HEK293 (cell line): ENCODE data around the gene RASGRP3.

Experiments
- CTCF ChIA-PET: fragments of 350-600 bp; formaldehyde crosslinking; extraction: SDS; loops from one replicate; lab custom pipeline; 2021; ENCODE audit warnings: antibody characterized with exemption; lab: Yijun Ruan, JAX
- POLR2A ChIA-PET: fragments of 300-600 bp; formaldehyde crosslinking; extraction: SDS; loops from one replicate; lab custom pipeline; 2020; ENCODE audit warnings: antibody characterized with exemption, inconsistent platforms; lab: Yijun Ruan, JAX
- H3K27ac ChIP-seq: fragments of 200-500 bp; sonication (Bioruptor generic); 2 replicates; pipeline ENCODE4 v1.5.1; 2014; ENCODE audit warnings: low read depth, low read length, control low read depth, inconsistent platforms; ENCODE audit errors: extremely low read depth
- H3K36me3 ChIP-seq, 2 experiments: fragments of 200-500 bp in 1 of 2; sonication (Bioruptor generic) in 1 of 2; 1 replicate in 1 of 2; 2 replicates in 1 of 2; pipeline ENCODE4 v1.5.1; 2014 to 2017; ENCODE audit warnings: inconsistent platforms in 2 of 2, low read length in 2 of 2; ENCODE audit not compliant: control insufficient read depth in 2 of 2, insufficient read depth in 1 of 2
- H3K4me1 ChIP-seq: fragments of 200-500 bp; sonication (Bioruptor generic); 2 replicates; pipeline ENCODE4 v1.5.1; 2014; ENCODE audit warnings: mild to moderate bottlenecking, low read length, inconsistent platforms; ENCODE audit not compliant: control insufficient read depth, insufficient read depth
- H3K4me3 ChIP-seq: 2 replicates; pipeline ENCODE4 v1.5.1; 2011; ENCODE audit warnings: low read depth, mild to moderate bottlenecking, control low read depth, low read length, moderate library complexity
- H3K9me3 ChIP-seq: fragments of 200-500 bp; sonication (Bioruptor generic); 2 replicates; pipeline ENCODE4 v1.5.1; 2014; ENCODE audit warnings: low read depth, low read length, inconsistent platforms; ENCODE audit not compliant: control insufficient read depth, insufficient read depth
- BCL11A ChIP-seq: fragments of 450-650 bp; formaldehyde crosslinking; IDR thresholded peaks from 2 replicates; pipeline ENCODE4 v1.5.1; 2016; ENCODE audit warnings: low read depth, missing biosample characterization, missing genetic modification characterization
- FEZF1 ChIP-seq: fragments of 450-650 bp; formaldehyde crosslinking; IDR thresholded peaks from 2 replicates; pipeline ENCODE4 v1.5.1; 2016; ENCODE audit warnings: missing biosample characterization, missing genetic modification characterization
- GLI4 ChIP-seq: fragments of 450-650 bp; formaldehyde crosslinking; IDR thresholded peaks from 2 replicates; pipeline ENCODE4 v1.5.1; 2016; ENCODE audit warnings: missing biosample characterization, missing genetic modification characterization
- SCRT1 ChIP-seq: fragments of 450-650 bp; formaldehyde crosslinking; IDR thresholded peaks from 2 replicates; pipeline ENCODE4 v1.5.1; 2016; ENCODE audit warnings: missing biosample characterization, missing genetic modification characterization, borderline replicate concordance
- SETDB1 ChIP-seq: IDR thresholded peaks from one replicate; pipeline ENCODE4 v1.6.1; 2017; ENCODE audit warnings: mild to moderate bottlenecking, low read length, moderate library complexity, mixed read lengths; ENCODE audit not compliant: insufficient read length
- ZFP69B ChIP-seq: fragments of 450-650 bp; formaldehyde crosslinking; IDR thresholded peaks from 2 replicates; pipeline ENCODE4 v1.5.1; 2016; ENCODE audit warnings: missing biosample characterization, missing genetic modification characterization
- ZNF19 ChIP-seq: fragments of 450-650 bp; formaldehyde crosslinking; IDR thresholded peaks from 2 replicates; pipeline ENCODE4; 2016; ENCODE audit warnings: missing biosample characterization, missing genetic modification characterization, low read depth
- ZNF324 ChIP-seq: fragments of 450-650 bp; formaldehyde crosslinking; IDR thresholded peaks from 2 replicates; pipeline ENCODE4 v1.5.1; 2016; ENCODE audit warnings: missing biosample characterization, missing genetic modification characterization
- ZNF394 ChIP-seq: fragments of 450-650 bp; formaldehyde crosslinking; IDR thresholded peaks from 2 replicates; pipeline ENCODE4 v1.5.1; 2016; ENCODE audit warnings: missing biosample characterization, missing genetic modification characterization, mild to moderate bottlenecking, moderate library complexity, borderline replicate concordance
- ZNF416 ChIP-seq: fragments of 450-650 bp; formaldehyde crosslinking; IDR thresholded peaks from 2 replicates; pipeline ENCODE4 v1.5.1; 2016; ENCODE audit warnings: missing biosample characterization, missing genetic modification characterization
- ZNF501 ChIP-seq: fragments of 450-650 bp; formaldehyde crosslinking; IDR thresholded peaks from 2 replicates; pipeline ENCODE4 v1.5.1; 2016; ENCODE audit warnings: missing biosample characterization, missing genetic modification characterization
- ZNF529 ChIP-seq: fragments of 450-650 bp; formaldehyde crosslinking; IDR thresholded peaks from 2 replicates; pipeline ENCODE4 v1.5.1; 2017; ENCODE audit warnings: missing genetic modification characterization, missing biosample characterization; ENCODE audit not compliant: insufficient replicate concordance
- ZNF561 ChIP-seq: fragments of 450-650 bp; IDR thresholded peaks from 2 replicates; pipeline ENCODE4 v1.5.1; 2018; ENCODE audit warnings: missing biosample characterization, missing genetic modification characterization, borderline replicate concordance
- ZNF654 ChIP-seq: fragments of 450-650 bp; formaldehyde crosslinking; IDR thresholded peaks from 2 replicates; pipeline ENCODE4 v1.5.1; 2016; ENCODE audit warnings: low read depth, missing biosample characterization, missing genetic modification characterization
- ZNF658 ChIP-seq: fragments of 450-650 bp; formaldehyde crosslinking; IDR thresholded peaks from 2 replicates; pipeline ENCODE4; 2016; ENCODE audit warnings: missing biosample characterization, missing genetic modification characterization
- ZNF791 ChIP-seq: fragments of 450-650 bp; formaldehyde crosslinking; IDR thresholded peaks from 2 replicates; pipeline ENCODE4 v1.5.1; 2016; ENCODE audit warnings: missing biosample characterization, missing genetic modification characterization
- ZNF792 ChIP-seq: fragments of 450-650 bp; formaldehyde crosslinking; IDR thresholded peaks from 2 replicates; pipeline ENCODE4 v1.5.1; 2016; ENCODE audit warnings: missing biosample characterization, missing genetic modification characterization
- ZNF843 ChIP-seq: fragments of 450-650 bp; formaldehyde crosslinking; IDR thresholded peaks from 2 replicates; pipeline ENCODE4 v1.5.1; 2016; ENCODE audit warnings: missing biosample characterization, missing genetic modification characterization
- TF ChIP-seq, protein P1 (sequence below): fragments of 450-650 bp; formaldehyde crosslinking; conservative IDR thresholded peaks from 2 replicates; pipeline ENCODE4 v1.5.1; 2016; ENCODE audit warnings: low read depth, missing biosample characterization, missing genetic modification characterization
- TF ChIP-seq, protein P2 (sequence below): fragments of 450-650 bp; IDR thresholded peaks from 2 replicates; pipeline ENCODE4 v1.5.1; 2018; ENCODE audit warnings: missing biosample characterization, missing genetic modification characterization
- TF ChIP-seq, protein P3 (sequence below): fragments of 450-650 bp; formaldehyde crosslinking; IDR thresholded peaks from 2 replicates; pipeline ENCODE4 v1.5.1; 2016; ENCODE audit warnings: missing biosample characterization, missing genetic modification characterization
- TF ChIP-seq, protein P4 (sequence below): fragments of 450-650 bp; formaldehyde crosslinking; IDR thresholded peaks from 2 replicates; pipeline ENCODE4 v1.5.1; 2016; ENCODE audit warnings: missing biosample characterization, missing genetic modification characterization, borderline replicate concordance
- TF ChIP-seq, protein P5 (sequence below): fragments of 450-650 bp; formaldehyde crosslinking; IDR thresholded peaks from 2 replicates; pipeline ENCODE4 v1.5.1; 2017; ENCODE audit warnings: missing biosample characterization, missing genetic modification characterization

Gene RASGRP3

GRCh38 chr2:33485051-33485450 is 8.6 kb downstream of the RASGRP3 start:
- H3K36me3 ChIP-seq: no peaks in the 10 kb centered on the region
- no peak overlapping the region for H3K4me3 ChIP-seq
- no peak overlapping the region for H3K27ac ChIP-seq
- no peaks in the 10 kb centered on the region for H3K4me1 ChIP-seq
- CTCF ChIA-PET: interaction anchor here (0.6 to 1.0 kb wide), 2 partner anchors 9 to 1917 kb away, joined by 5 to 6 read pairs; no protein-coding TSS in a partner anchor
- TF ChIP-seq, protein P1, sequence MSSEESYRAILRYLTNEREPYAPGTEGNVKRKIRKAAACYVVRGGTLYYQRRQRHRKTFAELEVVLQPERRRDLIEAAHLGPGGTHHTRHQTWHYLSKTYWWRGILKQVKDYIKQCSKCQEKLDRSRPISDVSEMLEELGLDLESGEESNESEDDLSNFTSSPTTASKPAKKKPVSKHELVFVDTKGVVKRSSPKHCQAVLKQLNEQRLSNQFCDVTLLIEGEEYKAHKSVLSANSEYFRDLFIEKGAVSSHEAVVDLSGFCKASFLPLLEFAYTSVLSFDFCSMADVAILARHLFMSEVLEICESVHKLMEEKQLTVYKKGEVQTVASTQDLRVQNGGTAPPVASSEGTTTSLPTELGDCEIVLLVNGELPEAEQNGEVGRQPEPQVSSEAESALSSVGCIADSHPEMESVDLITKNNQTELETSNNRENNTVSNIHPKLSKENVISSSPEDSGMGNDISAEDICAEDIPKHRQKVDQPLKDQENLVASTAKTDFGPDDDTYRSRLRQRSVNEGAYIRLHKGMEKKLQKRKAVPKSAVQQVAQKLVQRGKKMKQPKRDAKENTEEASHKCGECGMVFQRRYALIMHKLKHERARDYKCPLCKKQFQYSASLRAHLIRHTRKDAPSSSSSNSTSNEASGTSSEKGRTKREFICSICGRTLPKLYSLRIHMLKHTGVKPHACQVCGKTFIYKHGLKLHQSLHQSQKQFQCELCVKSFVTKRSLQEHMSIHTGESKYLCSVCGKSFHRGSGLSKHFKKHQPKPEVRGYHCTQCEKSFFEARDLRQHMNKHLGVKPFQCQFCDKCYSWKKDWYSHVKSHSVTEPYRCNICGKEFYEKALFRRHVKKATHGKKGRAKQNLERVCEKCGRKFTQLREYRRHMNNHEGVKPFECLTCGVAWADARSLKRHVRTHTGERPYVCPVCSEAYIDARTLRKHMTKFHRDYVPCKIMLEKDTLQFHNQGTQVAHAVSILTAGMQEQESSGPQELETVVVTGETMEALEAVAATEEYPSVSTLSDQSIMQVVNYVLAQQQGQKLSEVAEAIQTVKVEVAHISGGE: no peak
- TF ChIP-seq SCRT1 (tag by site-specific recombination) (no peak), ZNF791 (no peak), FEZF1 (tag by site-specific recombination) (no peak)
- H3K9me3 ChIP-seq: no peaks in the 10 kb centered on the region
- POLR2A ChIA-PET: no interaction called here

DNA sequence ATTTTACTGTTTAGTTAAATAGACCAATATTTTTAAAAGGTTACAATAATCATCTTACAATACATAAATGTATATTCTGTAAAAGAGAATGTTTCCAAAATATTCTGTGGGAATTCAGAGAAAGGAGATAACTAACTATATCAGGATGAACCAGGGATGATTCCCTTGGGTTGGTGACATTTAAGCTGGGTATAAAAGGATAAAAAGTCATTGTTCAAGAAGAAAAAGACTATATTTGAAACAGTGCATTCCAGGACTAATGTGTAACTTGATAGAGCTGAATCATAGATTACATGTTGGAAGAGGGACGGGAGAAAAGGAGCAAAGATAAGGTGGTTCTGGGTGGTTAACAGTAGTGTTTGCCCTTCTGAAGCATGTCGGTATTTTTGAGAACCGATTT is 10.1 kb downstream of the RASGRP3 start:
- H3K9me3 ChIP-seq: no peaks in the 10 kb centered on the region
- no peak overlapping the region for H3K4me3 ChIP-seq
- TF ChIP-seq ZNF658 (no peak), ZNF843 (tag by site-specific recombination) (no peak), ZNF19 (tag by site-specific recombination) (no peak), ZNF561 (tag by site-specific recombination) (no peak), BCL11A (tag by site-specific recombination) (no peak)
- TF ChIP-seq, protein P2, sequence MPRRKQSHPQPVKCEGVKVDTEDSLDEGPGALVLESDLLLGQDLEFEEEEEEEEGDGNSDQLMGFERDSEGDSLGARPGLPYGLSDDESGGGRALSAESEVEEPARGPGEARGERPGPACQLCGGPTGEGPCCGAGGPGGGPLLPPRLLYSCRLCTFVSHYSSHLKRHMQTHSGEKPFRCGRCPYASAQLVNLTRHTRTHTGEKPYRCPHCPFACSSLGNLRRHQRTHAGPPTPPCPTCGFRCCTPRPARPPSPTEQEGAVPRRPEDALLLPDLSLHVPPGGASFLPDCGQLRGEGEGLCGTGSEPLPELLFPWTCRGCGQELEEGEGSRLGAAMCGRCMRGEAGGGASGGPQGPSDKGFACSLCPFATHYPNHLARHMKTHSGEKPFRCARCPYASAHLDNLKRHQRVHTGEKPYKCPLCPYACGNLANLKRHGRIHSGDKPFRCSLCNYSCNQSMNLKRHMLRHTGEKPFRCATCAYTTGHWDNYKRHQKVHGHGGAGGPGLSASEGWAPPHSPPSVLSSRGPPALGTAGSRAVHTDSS: no peak
- TF ChIP-seq, protein P3, sequence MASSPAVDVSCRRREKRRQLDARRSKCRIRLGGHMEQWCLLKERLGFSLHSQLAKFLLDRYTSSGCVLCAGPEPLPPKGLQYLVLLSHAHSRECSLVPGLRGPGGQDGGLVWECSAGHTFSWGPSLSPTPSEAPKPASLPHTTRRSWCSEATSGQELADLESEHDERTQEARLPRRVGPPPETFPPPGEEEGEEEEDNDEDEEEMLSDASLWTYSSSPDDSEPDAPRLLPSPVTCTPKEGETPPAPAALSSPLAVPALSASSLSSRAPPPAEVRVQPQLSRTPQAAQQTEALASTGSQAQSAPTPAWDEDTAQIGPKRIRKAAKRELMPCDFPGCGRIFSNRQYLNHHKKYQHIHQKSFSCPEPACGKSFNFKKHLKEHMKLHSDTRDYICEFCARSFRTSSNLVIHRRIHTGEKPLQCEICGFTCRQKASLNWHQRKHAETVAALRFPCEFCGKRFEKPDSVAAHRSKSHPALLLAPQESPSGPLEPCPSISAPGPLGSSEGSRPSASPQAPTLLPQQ (tag by site-specific recombination): no peak
- TF ChIP-seq, all 188 proteins: peak for 0
- Histone ChIP-seq H3K4me1 (no peaks in the 10 kb centered on the region), H3K36me3 (no peaks in the 10 kb centered on the region), H3K27ac (no peak overlapping the region)
- ChIA-PET CTCF (no interaction called here), POLR2A (no interaction called here)

GRCh38 chr2:33488178-33488690 is 11.8 kb downstream of the RASGRP3 start:
- no peak for TF ChIP-seq GLI4 (tag by site-specific recombination)
- no peak for TF ChIP-seq SCRT1 (tag by site-specific recombination)
- TF ChIP-seq ZNF394 (tag by site-specific recombination): no peak
- TF ChIP-seq ZNF416 (tag by site-specific recombination): no peak
- TF ChIP-seq ZNF529 (tag by site-specific recombination): no peak
- no peak for TF ChIP-seq ZFP69B (tag by site-specific recombination)
- TF ChIP-seq ZNF324 (tag by site-specific recombination): no peak
- no peak for TF ChIP-seq ZNF792 (tag by site-specific recombination)
- TF ChIP-seq, protein P4, sequence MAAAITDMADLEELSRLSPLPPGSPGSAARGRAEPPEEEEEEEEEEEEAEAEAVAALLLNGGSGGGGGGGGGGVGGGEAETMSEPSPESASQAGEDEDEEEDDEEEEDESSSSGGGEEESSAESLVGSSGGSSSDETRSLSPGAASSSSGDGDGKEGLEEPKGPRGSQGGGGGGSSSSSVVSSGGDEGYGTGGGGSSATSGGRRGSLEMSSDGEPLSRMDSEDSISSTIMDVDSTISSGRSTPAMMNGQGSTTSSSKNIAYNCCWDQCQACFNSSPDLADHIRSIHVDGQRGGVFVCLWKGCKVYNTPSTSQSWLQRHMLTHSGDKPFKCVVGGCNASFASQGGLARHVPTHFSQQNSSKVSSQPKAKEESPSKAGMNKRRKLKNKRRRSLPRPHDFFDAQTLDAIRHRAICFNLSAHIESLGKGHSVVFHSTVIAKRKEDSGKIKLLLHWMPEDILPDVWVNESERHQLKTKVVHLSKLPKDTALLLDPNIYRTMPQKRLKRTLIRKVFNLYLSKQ (tag by site-specific recombination): no peak
- TF ChIP-seq ZNF654 (tag by site-specific recombination): no peak
- no peak for TF ChIP-seq ZNF501 (tag by site-specific recombination)
- no peak for TF ChIP-seq SETDB1
- TF ChIP-seq, protein P5, sequence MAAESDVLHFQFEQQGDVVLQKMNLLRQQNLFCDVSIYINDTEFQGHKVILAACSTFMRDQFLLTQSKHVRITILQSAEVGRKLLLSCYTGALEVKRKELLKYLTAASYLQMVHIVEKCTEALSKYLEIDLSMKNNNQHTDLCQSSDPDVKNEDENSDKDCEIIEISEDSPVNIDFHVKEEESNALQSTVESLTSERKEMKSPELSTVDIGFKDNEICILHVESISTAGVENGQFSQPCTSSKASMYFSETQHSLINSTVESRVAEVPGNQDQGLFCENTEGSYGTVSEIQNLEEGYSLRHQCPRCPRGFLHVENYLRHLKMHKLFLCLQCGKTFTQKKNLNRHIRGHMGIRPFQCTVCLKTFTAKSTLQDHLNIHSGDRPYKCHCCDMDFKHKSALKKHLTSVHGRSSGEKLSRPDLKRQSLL (tag by site-specific recombination): no peak
- no peak for TF ChIP-seq FEZF1 (tag by site-specific recombination)
- Histone ChIP-seq H3K4me1 (no peaks in the 10 kb centered on the region), H3K9me3 (no peaks in the 10 kb centered on the region), H3K36me3 (no peaks in the 10 kb centered on the region), H3K27ac (no peak overlapping the region), H3K4me3 (no peak overlapping the region)
- ChIA-PET POLR2A (interaction anchor here (1.3 kb wide), 1 partner anchor 12 kb away, joined by 3 read pairs; the partner anchor contains the start of gene RASGRP3), CTCF (interaction anchor here (1.2 kb wide), 1 partner anchor 72 kb away, joined by 5 read pairs; no protein-coding TSS in a partner anchor)
